PC-3 (cell line): Measurements from ENCODE around the gene CGNL1.

Source experiments
- CTCF ChIP-seq: fragments of 300-600 bp; sonication (generic); conservative IDR thresholded peaks from 2 replicates; pipeline ENCODE4 v1.5.1; 2017; ENCODE audit warnings: antibody characterized with exemption, low read depth, mild to moderate bottlenecking, low read length
- EZH2 ChIP-seq: fragments of 300-600 bp; sonication (generic); IDR thresholded peaks from one replicate; pipeline ENCODE4 v1.6.1; 2017; ENCODE audit warnings: antibody characterized with exemption, mild to moderate bottlenecking, low read length; ENCODE audit not compliant: unreplicated experiment
- EZH2phosphoT487 ChIP-seq: fragments of 300-600 bp; sonication (generic); IDR thresholded peaks from 2 replicates; pipeline ENCODE4 v1.6.1; 2018; ENCODE audit warnings: mild to moderate bottlenecking, antibody characterized with exemption, low read length, borderline replicate concordance

GRCh38 chr15:57566834-57567233, 190.5 kb downstream of the CGNL1 start:
- no peak for TF ChIP-seq CTCF
- TF ChIP-seq EZH2phosphoT487: no peak
- TF ChIP-seq EZH2: no peak
